IPS-NIHi11 (cell line): ENCODE data around the gene TBC1D10B.
"Not testable (repeated sequence)": the region's sequence is repeated elsewhere in the genome, so short reads cannot be mapped to it uniquely, and the experiment has no call there.

Experiments used
- DNase-seq: peaks from one replicate; pipeline ENCODE4 v3.0.0; 2012; ENCODE audit warnings: mixed read lengths, low spot score

Gene TBC1D10B

DNA sequence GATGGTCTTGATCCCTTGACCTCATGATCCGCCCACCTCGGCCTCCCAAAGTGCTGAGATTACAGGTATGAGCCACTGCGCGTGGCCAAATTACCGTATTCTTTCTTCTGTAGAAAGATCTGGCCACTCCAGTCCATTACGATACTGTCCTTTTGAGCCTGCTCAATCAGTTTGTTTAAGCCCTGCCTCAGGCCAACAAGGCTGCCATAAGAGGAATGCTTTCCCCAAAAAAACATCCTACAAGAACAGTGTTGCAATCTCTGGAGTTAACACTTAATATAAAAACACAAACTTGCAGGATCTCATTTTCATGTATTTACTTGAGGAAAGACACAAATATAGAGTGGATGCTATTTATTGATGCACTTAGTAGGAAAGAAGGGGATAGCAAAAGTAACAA, 46.1 kb downstream of the TBC1D10B start:
- DNase-seq: not testable (repeated sequence)

DNA sequence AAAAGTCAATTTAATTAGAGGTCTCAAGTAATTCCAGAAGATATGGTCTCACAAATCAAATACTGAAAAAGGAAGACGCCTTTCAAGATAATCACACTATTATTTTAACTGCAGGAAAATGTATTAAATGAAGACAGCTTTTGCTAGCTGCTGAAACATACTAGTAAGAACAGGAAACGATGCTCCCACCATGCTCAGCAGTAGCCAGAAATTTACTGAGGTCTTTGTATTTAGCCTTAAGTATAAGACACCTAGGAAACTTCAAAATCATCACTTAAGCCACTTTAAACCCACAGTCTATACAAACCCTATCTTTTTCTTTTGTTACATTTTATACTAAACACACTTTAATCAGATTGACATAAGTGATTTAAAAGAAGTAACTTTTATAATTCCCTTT, 51.6 kb downstream of the TBC1D10B start:
- DNase-seq: not testable (repeated sequence)

DNA sequence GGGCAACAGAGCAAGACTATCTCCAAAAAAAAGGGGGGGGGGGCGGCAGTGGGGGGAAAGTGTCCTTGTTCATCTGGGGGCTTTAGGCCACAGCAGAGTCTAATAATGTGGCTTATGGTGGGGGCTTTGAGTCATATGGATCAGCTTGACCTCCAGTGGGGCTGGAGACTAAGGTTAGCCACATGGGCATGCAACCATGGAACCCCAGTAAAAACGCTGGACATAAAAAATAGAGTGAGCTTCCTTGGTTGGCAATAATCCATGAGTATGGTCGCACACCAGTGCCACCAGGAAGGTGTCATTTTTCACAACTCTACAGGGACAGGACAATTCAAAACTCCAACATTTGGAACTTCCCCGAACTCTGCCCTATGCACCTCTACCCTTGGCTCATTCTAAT, 59.4 kb downstream of the TBC1D10B start:
- not testable (repeated sequence) for DNase-seq

DNA sequence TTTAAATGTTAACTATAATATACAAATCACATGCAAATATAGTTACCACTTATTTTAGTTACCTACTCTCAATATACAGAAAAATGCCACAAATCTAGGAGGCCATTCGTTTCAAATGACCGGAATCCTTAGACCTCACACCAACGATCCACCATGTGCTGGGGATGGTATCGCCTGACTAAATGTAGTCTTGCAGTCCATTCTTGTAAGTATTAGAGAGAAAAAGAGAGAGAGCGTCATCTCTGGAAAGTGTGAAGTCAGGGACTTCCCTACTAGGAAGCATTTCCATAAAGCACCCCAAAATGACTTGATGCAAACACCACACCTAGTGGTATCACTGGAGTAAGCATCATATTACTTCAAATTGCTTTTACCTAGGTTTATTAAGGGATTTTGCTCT, 61.0 kb downstream of the TBC1D10B start:
- DNase-seq: not testable (repeated sequence)
